Keratinocyte (primary cell): ENCODE results near the gene SLC25A2. TPM values are rescaled to one million over a fixed set of nuclear protein-coding genes. Genes with fewer than 3 reads are reported as not detected.
A peak's percentile ranks its signal among the peaks of the same experiment; 100 is the strongest.

Experiments used
- DNase-seq: peaks from one replicate; pipeline ENCODE4 v3.0.0-alpha.2; 2011; ENCODE audit warnings: low read depth, missing footprints, low spot score
- FAIRE-seq: peaks from 2 replicates; lab custom pipeline; 2011; peaks lifted over from hg19 to GRCh38; lab: Jason Lieb, UNC
- H2AFZ ChIP-seq: 2 replicates; pipeline ENCODE4 v1.6.0; 2012; ENCODE audit warnings: low read length, control low read depth, inconsistent platforms; ENCODE audit not compliant: control insufficient read depth
- H3K27ac ChIP-seq: 2 replicates; pipeline ENCODE4 v1.5.1; 2011; ENCODE audit warnings: low read length; ENCODE audit not compliant: control insufficient read depth, insufficient read depth
- H3K27me3 ChIP-seq: 3 replicates; pipeline ENCODE4 v1.6.0; 2011; ENCODE audit warnings: low read length; ENCODE audit not compliant: control insufficient read depth, insufficient read depth; ENCODE audit errors: extremely low read depth
- H3K36me3 ChIP-seq, 2 experiments: 2 replicates in 1 of 2; 3 replicates in 1 of 2; pipeline ENCODE4 v1.5.1; 2011; ENCODE audit warnings: low read length in 2 of 2, mild to moderate bottlenecking in 1 of 2; ENCODE audit not compliant: control insufficient read depth in 2 of 2, insufficient read depth in 2 of 2; ENCODE audit errors: extremely low read depth in 1 of 2
- H3K4me1 ChIP-seq: 3 replicates; pipeline ENCODE4 v1.5.1; 2011; ENCODE audit warnings: low read length; ENCODE audit not compliant: control insufficient read depth, insufficient read depth; ENCODE audit errors: extremely low read depth
- H3K4me2 ChIP-seq: 3 replicates; pipeline ENCODE4 v1.6.0; 2011; ENCODE audit warnings: low read depth, low read length; ENCODE audit not compliant: control insufficient read depth, insufficient read depth; ENCODE audit errors: extremely low read depth
- H3K4me3 ChIP-seq, 3 experiments: fragments of 200-600 bp in 1 of 3; sonication (generic) in 1 of 3; 2 replicates in 2 of 3; 3 replicates in 1 of 3; pipeline ENCODE4 v1.5.1; 2011 to 2016; ENCODE audit warnings: low read length in 3 of 3, mild to moderate bottlenecking in 3 of 3, control low read depth in 2 of 3, inconsistent platforms in 1 of 3, low read depth in 1 of 3, mixed read lengths in 1 of 3, mixed run types in 1 of 3, moderate library complexity in 1 of 3; ENCODE audit not compliant: control insufficient read depth in 2 of 3, insufficient read depth in 2 of 3; ENCODE audit errors: extremely low read depth in 1 of 3
- H3K79me2 ChIP-seq: 2 replicates; pipeline ENCODE4 v1.6.0; 2012; ENCODE audit warnings: low read length; ENCODE audit not compliant: control insufficient read depth, insufficient read depth
- H3K9ac ChIP-seq: 3 replicates; pipeline ENCODE4 v1.6.0; 2011; ENCODE audit warnings: low read length; ENCODE audit not compliant: control insufficient read depth, insufficient read depth; ENCODE audit errors: extremely low read depth
- H3K9me1 ChIP-seq: 3 replicates; pipeline ENCODE4 v1.6.0; 2011; ENCODE audit warnings: low read length; ENCODE audit not compliant: control insufficient read depth, insufficient read depth; ENCODE audit errors: extremely low read depth
- H3K9me3 ChIP-seq: 2 replicates; pipeline ENCODE4 v1.5.1; 2012; ENCODE audit warnings: low read depth, low read length; ENCODE audit not compliant: control insufficient read depth
- H4K20me1 ChIP-seq: 3 replicates; pipeline ENCODE4 v1.6.0; 2011; ENCODE audit warnings: low read length; ENCODE audit not compliant: control insufficient read depth, insufficient read depth; ENCODE audit errors: extremely low read depth
- CTCF ChIP-seq, 3 experiments: IDR thresholded peaks in 1 of 3; conservative IDR thresholded peaks in 1 of 3; optimal IDR thresholded peaks in 1 of 3; 2 replicates in 2 of 3; 3 replicates in 1 of 3; pipeline versions ENCODE3 to v1.5.1; 2011; ENCODE audit warnings: low read length in 3 of 3, mild to moderate bottlenecking in 3 of 3, moderate library complexity in 2 of 3, control low read depth in 1 of 3, inconsistent platforms in 1 of 3; ENCODE audit not compliant: insufficient read depth in 2 of 3; ENCODE audit errors: extremely low read depth in 1 of 3
- EZH2 ChIP-seq: IDR thresholded peaks from one replicate; pipeline ENCODE4 v1.6.1; 2012; ENCODE audit warnings: inconsistent platforms, mild to moderate bottlenecking, low read length, moderate library complexity
- dilution Hi-C: fragments of 300-500 bp; cut with MboI; formaldehyde crosslinking; loops from one replicate; pipeline ENCODE4 v1.7.0; 2020; ENCODE audit warnings: low sequenced_read_pairs; ENCODE audit not compliant: extremely low pct_ligation_motif_present
- polyA plus RNA-seq, 5 experiments: library from polyadenylated mRNA; depleted of rRNA in 3 of 5; stranded (reverse) in 3 of 5; stranded (forward) in 1 of 5; unstranded in 1 of 5; fragments of >200 nt; gene quantifications; 1 replicate in 1 of 5; 2 replicates in 3 of 5; 3 replicates in 1 of 5; pipeline versions ENCODE4 v1.2.1 to v1.2.3, GENCODE V29; 2011 to 2012; ENCODE audit warnings: missing spikeins in 2 of 5, low read depth in 1 of 5, low replicate concordance in 1 of 5

The SLC25A2 gene
- polyA plus RNA-seq, 1 donor (not counting 4 experiments of a cell fraction or from before 2014, with no cell fraction given): not detected

DNA sequence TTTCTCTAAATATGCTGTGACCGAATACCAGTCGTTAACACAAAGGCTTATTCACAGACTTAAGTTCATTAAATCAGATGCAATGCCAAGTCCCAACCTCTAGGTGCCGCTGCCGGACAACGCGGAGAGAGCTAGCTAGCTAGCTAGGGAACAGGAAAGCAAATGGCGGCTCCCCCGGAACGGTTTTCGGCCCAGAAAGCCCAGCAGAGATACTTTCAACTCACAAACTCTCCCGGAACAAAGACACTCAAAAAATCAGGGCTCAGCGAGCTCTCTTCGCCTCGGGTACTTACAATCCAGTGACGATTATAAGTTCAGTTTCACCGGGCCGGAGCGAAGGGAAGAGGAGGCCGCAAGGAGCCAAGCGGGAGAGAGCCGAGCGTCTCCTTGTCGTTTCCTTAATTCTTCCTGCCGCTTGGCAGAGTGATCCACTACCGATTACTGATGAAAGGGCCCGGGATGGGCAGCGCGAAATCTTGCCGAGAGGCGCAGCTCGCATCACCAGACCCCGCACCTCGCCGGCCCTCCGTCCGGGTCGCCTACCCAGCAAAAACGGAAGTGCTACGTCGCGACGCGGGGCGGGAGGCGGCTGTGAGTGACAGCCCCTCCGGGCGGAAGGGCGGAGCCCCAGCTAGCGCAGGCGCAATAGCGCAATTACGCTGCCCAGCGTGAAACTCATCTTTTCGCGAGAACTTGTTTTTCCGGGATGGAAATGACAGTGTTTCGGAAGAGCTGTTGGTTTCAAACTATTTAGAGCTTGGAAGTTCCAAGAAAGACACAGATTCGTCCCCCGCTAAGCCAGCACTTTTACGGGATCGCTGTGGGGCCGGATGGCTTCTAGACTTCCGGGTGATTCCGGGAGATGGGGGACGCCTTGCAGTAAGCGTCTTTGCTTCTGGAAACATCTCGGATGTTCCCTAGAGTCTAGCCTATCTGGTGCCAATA lies 16.6 kb upstream of the SLC25A2 start, which contains the start of gene TAF7:
TAF7 (minus strand) TSS at position 560 of the 945 bp plus-strand sequence. CDS start 740 bp downstream, outside the sequence.
- peak within 1 kb of the TSS; percentile 75 to 98 (median 97) for H3K4me3 ChIP-seq
- dilution Hi-C loops: no loop called here
- H4K20me1 ChIP-seq: no peaks in the 10 kb centered on the region
- FAIRE-seq (peak; percentile 48), DNase-seq (peak; percentile 62)
- H3K9me3 ChIP-seq: peaks cover 22% of the 10 kb centered on the region
- peak within 1 kb of the TSS; percentile 99 for H2AFZ ChIP-seq
- H3K9ac ChIP-seq: peak within 1 kb of the TSS; percentile 90
- no peaks in the 10 kb centered on the region for H3K27me3 ChIP-seq
- peaks cover 8% of the 10 kb centered on the region for H3K4me1 ChIP-seq
- H3K27ac ChIP-seq: peak within 1 kb of the TSS; percentile 96
- peaks cover 1 to 12% of the 10 kb centered on the region in 2 experiments for H3K36me3 ChIP-seq
- peaks cover 15% of the 10 kb centered on the region for H3K79me2 ChIP-seq
- peak within 1 kb of the TSS; percentile 87 for H3K4me2 ChIP-seq
- TF ChIP-seq EZH2 (no peak), CTCF (optimal IDR thresholded peaks at IDR 0.05 in 1 of 3, IDR thresholded peaks at IDR 0.05 in 1 of 3, conservative IDR thresholded peaks at IDR 0.05 in 1 of 3; ENCODE audit: extremely low read depth in 1 of 3, insufficient read depth in 2 of 3, low read length in 3 of 3) (peak; percentile 82 to 93 (median 87))
- no peaks in the 10 kb centered on the region for H3K9me1 ChIP-seq

- Histone ChIP-seq H3K9me1 (no peaks in the 10 kb centered on the region), H3K27ac (no peak overlapping the region), H2AFZ (no peak overlapping the region), H3K27me3 (no peaks in the 10 kb centered on the region), H3K79me2 (peaks cover 15% of the 10 kb centered on the region), H3K4me2 (peak overlapping the region; percentile 87), H3K9me3 (peaks cover 22% of the 10 kb centered on the region), H3K4me3 (peak overlapping the region; percentile 75 to 98 (median 97)), H3K36me3 (peaks cover 1 to 12% of the 10 kb centered on the region in 2 experiments), H3K9ac (no peak overlapping the region), H3K4me1 (peaks cover 8% of the 10 kb centered on the region), H4K20me1 (no peaks in the 10 kb centered on the region)
- FAIRE-seq (no peak), DNase-seq (no peak)
- dilution Hi-C loops: no loop called here
- TF ChIP-seq EZH2 (no peak), CTCF (optimal IDR thresholded peaks at IDR 0.05 in 1 of 3, IDR thresholded peaks at IDR 0.05 in 1 of 3, conservative IDR thresholded peaks at IDR 0.05 in 1 of 3; ENCODE audit: extremely low read depth in 1 of 3, insufficient read depth in 2 of 3, low read length in 3 of 3) (no peak)
Observed at GRCh38 chr5:141319699-141320098, 15.8 kb upstream of the SLC25A2 start.
